OCI-LY1 (cell line): Measurements from ENCODE around the gene GUCA2B.

Source experiments
- H2AFZ ChIP-seq: fragments of 200-600 bp; sonication (generic), shearing (Covaris generic); 2 replicates; pipeline ENCODE4 v1.6.0; 2014; ENCODE audit warnings: antibody characterized with exemption, mild to moderate bottlenecking, low read length
- H3F3A ChIP-seq: fragments of 200-600 bp; sonication (generic), shearing (Covaris generic); 2 replicates; pipeline ENCODE4 v1.6.0; 2014; ENCODE audit warnings: mild to moderate bottlenecking, antibody characterized with exemption, low read length, moderate library complexity; ENCODE audit not compliant: insufficient read depth
- H3K27ac ChIP-seq: fragments of 200-600 bp; sonication (generic); 2 replicates; pipeline ENCODE4 v1.5.1; 2014; ENCODE audit warnings: low read length, mixed run types, mild to moderate bottlenecking, low read depth; ENCODE audit not compliant: poor library complexity, severe bottlenecking
- H3K27me3 ChIP-seq: fragments of 200-600 bp; sonication (generic); 2 replicates; pipeline ENCODE4 v1.6.0; 2014; ENCODE audit warnings: antibody characterized with exemption, mild to moderate bottlenecking, low read length, moderate library complexity; ENCODE audit not compliant: insufficient read depth
- H3K36me3 ChIP-seq: fragments of 200-600 bp; sonication (generic); 2 replicates; pipeline ENCODE4 v1.6.1; 2014; ENCODE audit warnings: mild to moderate bottlenecking, antibody characterized with exemption, low read length, moderate library complexity, mixed read lengths; ENCODE audit not compliant: insufficient read depth
- H3K4me1 ChIP-seq: fragments of 200-600 bp; sonication (generic); 2 replicates; pipeline ENCODE4 v1.5.1; 2014; ENCODE audit warnings: mild to moderate bottlenecking, low read length, moderate library complexity; ENCODE audit not compliant: insufficient read depth, severe bottlenecking
- H3K4me2 ChIP-seq: fragments of 200-600 bp; sonication (generic), shearing (Covaris generic); 2 replicates; pipeline ENCODE4 v1.6.1; 2014; ENCODE audit warnings: low read length
- H3K4me3 ChIP-seq: fragments of 200-600 bp; sonication (generic); 2 replicates; pipeline ENCODE4 v1.5.1; 2014; ENCODE audit warnings: low read length, low read depth, mild to moderate bottlenecking, mixed read lengths; ENCODE audit not compliant: poor library complexity, severe bottlenecking
- H3K79me2 ChIP-seq: fragments of 200-600 bp; shearing (Covaris generic); 2 replicates; pipeline ENCODE4 v1.6.1; 2016; ENCODE audit warnings: mixed run types, low read length, mixed read lengths; ENCODE audit not compliant: insufficient read depth
- H3K9ac ChIP-seq: fragments of 200-600 bp; sonication (generic), shearing (Covaris generic); 2 replicates; pipeline ENCODE4 v1.6.1; 2014; ENCODE audit warnings: mild to moderate bottlenecking, low read length, mixed read lengths
- H3K9me2 ChIP-seq: fragments of 200-600 bp; sonication (generic), shearing (Covaris generic); 2 replicates; pipeline ENCODE4 v1.6.1; 2014; ENCODE audit warnings: low read depth, mild to moderate bottlenecking, low read length, mixed read lengths
- H3K9me3 ChIP-seq: fragments of 200-600 bp; shearing (Covaris generic); 2 replicates; pipeline ENCODE4 v1.6.1; 2014; ENCODE audit warnings: low read length, mixed read lengths
- H4K20me1 ChIP-seq: fragments of 200-600 bp; sonication (generic), shearing (Covaris generic); 2 replicates; pipeline ENCODE4 v1.6.0; 2016; ENCODE audit warnings: mild to moderate bottlenecking, low read length; ENCODE audit not compliant: insufficient read depth
- CTCF ChIP-seq: fragments of 200-600 bp; sonication (generic), shearing (Covaris generic); IDR thresholded peaks from 2 replicates; pipeline ENCODE4 v1.5.1; 2017; ENCODE audit warnings: mild to moderate bottlenecking, antibody characterized with exemption, low read length, moderate library complexity, mixed read lengths
- EZH2 ChIP-seq: fragments of 200-600 bp; sonication (generic), shearing (Covaris generic); IDR thresholded peaks from 2 replicates; pipeline ENCODE4 v1.8.0; 2017; ENCODE audit warnings: borderline replicate concordance, mixed run types, mild to moderate bottlenecking, antibody characterized with exemption, low read length, moderate library complexity, mixed read lengths

The GUCA2B gene

GRCh38 chr1:42138586-42138985, 14.6 kb upstream of the GUCA2B start:
- Histone ChIP-seq H3K4me2 (no peak overlapping the region), H3K27ac (no peak overlapping the region), H3K9me3 (no peaks in the 10 kb centered on the region), H3F3A (no peaks in the 10 kb centered on the region), H3K4me3 (no peak overlapping the region), H3K79me2 (no peaks in the 10 kb centered on the region), H3K9ac (no peak overlapping the region), H3K4me1 (no peaks in the 10 kb centered on the region), H2AFZ (no peak overlapping the region), H4K20me1 (no peaks in the 10 kb centered on the region), H3K36me3 (no peaks in the 10 kb centered on the region), H3K27me3 (peaks cover 6% of the 10 kb centered on the region; the same call in 1 of the 2 replicates), H3K9me2 (no peaks in the 10 kb centered on the region)
- no peak for TF ChIP-seq EZH2
- TF ChIP-seq CTCF: no peak

GRCh38 chr1:42139444-42139843, 13.8 kb upstream of the GUCA2B start:
- Histone ChIP-seq H3K4me1 (no peaks in the 10 kb centered on the region), H3K4me3 (no peak overlapping the region), H3K9me2 (no peaks in the 10 kb centered on the region), H4K20me1 (no peaks in the 10 kb centered on the region), H3K9me3 (no peaks in the 10 kb centered on the region), H3K27me3 (peaks cover 6% of the 10 kb centered on the region; the same call in 1 of the 2 replicates), H3K4me2 (no peak overlapping the region), H3K36me3 (no peaks in the 10 kb centered on the region), H3K79me2 (no peaks in the 10 kb centered on the region), H2AFZ (no peak overlapping the region), H3K27ac (no peak overlapping the region), H3F3A (no peaks in the 10 kb centered on the region), H3K9ac (no peak overlapping the region)
- TF ChIP-seq EZH2: no peak
- no peak for TF ChIP-seq CTCF

- Histone ChIP-seq H3K4me1 (no peaks in the 10 kb centered on the region), H3K4me3 (no peak overlapping the region), H3K9me2 (no peaks in the 10 kb centered on the region), H3K36me3 (no peaks in the 10 kb centered on the region), H2AFZ (no peak overlapping the region), H3K9me3 (no peaks in the 10 kb centered on the region), H3F3A (no peaks in the 10 kb centered on the region), H4K20me1 (no peaks in the 10 kb centered on the region), H3K27ac (no peak overlapping the region), H3K9ac (no peak overlapping the region), H3K27me3 (peaks cover 6% of the 10 kb centered on the region; the same call in 1 of the 2 replicates), H3K79me2 (no peaks in the 10 kb centered on the region), H3K4me2 (no peak overlapping the region)
- TF ChIP-seq CTCF (no peak), EZH2 (no peak)
These were observed 13.0 kb upstream of the GUCA2B start for GRCh38 chr1:42140191-42140590.
